ENCODE measurements around the gene SRM.

GRCh38 chr1:11023201-11023600 is 36.6 kb downstream of the SRM start:
- TF ChIP-seq EZH2 (IDR thresholded peaks at IDR 0.05; ENCODE audit: borderline replicate concordance, insufficient read depth, low read length, poor library complexity, severe bottlenecking) (no peak), TAF1 (IDR thresholded peaks at IDR 0.05; ENCODE audit: low read depth) (no peak), MXI1 (conservative IDR thresholded peaks at IDR 0.05; ENCODE audit: poor library complexity, severe bottlenecking) (no peak), REST (IDR thresholded peaks at IDR 0.05; ENCODE audit: borderline replicate concordance) (no peak), POLR2AphosphoS5 (IDR thresholded peaks at IDR 0.05) (no peak), EP300 (conservative IDR thresholded peaks at IDR 0.05; ENCODE audit: poor library complexity, severe bottlenecking) (no peak), RAD21 (conservative IDR thresholded peaks at IDR 0.05) (no peak)
- TF ChIP-seq, protein P1, sequence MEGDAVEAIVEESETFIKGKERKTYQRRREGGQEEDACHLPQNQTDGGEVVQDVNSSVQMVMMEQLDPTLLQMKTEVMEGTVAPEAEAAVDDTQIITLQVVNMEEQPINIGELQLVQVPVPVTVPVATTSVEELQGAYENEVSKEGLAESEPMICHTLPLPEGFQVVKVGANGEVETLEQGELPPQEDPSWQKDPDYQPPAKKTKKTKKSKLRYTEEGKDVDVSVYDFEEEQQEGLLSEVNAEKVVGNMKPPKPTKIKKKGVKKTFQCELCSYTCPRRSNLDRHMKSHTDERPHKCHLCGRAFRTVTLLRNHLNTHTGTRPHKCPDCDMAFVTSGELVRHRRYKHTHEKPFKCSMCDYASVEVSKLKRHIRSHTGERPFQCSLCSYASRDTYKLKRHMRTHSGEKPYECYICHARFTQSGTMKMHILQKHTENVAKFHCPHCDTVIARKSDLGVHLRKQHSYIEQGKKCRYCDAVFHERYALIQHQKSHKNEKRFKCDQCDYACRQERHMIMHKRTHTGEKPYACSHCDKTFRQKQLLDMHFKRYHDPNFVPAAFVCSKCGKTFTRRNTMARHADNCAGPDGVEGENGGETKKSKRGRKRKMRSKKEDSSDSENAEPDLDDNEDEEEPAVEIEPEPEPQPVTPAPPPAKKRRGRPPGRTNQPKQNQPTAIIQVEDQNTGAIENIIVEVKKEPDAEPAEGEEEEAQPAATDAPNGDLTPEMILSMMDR (IDR thresholded peaks at IDR 0.05; ENCODE audit: poor library complexity, severe bottlenecking) = no peak

Data from neural cell (in vitro differentiated cells).